Measurements from ENCODE around the gene GPLD1.
"Not testable (repeated sequence)": the region's sequence is repeated elsewhere in the genome, so short reads cannot be mapped to it uniquely, and the experiment has no call there.

GPLD1 gene

GRCh38 chr6:24453921-24454320 is 35.5 kb downstream of the GPLD1 start:
- no peak for DNase-seq

- DNase-seq = no peak
These were observed 37.6 kb downstream of the GPLD1 start for GRCh38 chr6:24451581-24452388.

GRCh38 chr6:24448828-24449525 is 40.4 kb downstream of the GPLD1 start:
- DNase-seq = no peak

- no peak for DNase-seq
These were observed 41.0 kb downstream of the GPLD1 start for GRCh38 chr6:24448396-24448795.

GRCh38 chr6:24446670-24447069 is 42.7 kb downstream of the GPLD1 start:
- no peak for DNase-seq

- DNase-seq = no peak
These were observed 43.7 kb downstream of the GPLD1 start for GRCh38 chr6:24445704-24446103.

GRCh38 chr6:24444588-24444987 is 44.8 kb downstream of the GPLD1 start:
- no peak for DNase-seq

GRCh38 chr6:24441599-24441904 is 47.8 kb downstream of the GPLD1 start:
- no peak for DNase-seq

GRCh38 chr6:24440897-24441598 is 48.3 kb downstream of the GPLD1 start:
- no peak for DNase-seq

GRCh38 chr6:24439858-24440539 is 49.4 kb downstream of the GPLD1 start:
- no peak for DNase-seq

- DNase-seq = no peak
These were observed 52.4 kb downstream of the GPLD1 start for GRCh38 chr6:24436979-24437378.

- DNase-seq = no peak
These were observed 56.8 kb downstream of the GPLD1 start for GRCh38 chr6:24432611-24433010.

- DNase-seq = no peak
These were observed 58.3 kb downstream of the GPLD1 start for GRCh38 chr6:24431045-24431451.

- no peak for DNase-seq
These were observed 59.3 kb downstream of the GPLD1 start for GRCh38 chr6:24430086-24430485.

- DNase-seq = no peak
These were observed 60.2 kb downstream of the GPLD1 start for GRCh38 chr6:24429146-24429545.

GRCh38 chr6:24428615-24429014 is 60.8 kb downstream of the GPLD1 start:
- no peak for DNase-seq

GRCh38 chr6:24426729-24427446 is 62.5 kb downstream of the GPLD1 start:
- no peak for DNase-seq

- DNase-seq = no peak
These were observed 64.3 kb downstream of the GPLD1 start for GRCh38 chr6:24425091-24425490.

GRCh38 chr6:24419526-24419925 is 69.9 kb downstream of the GPLD1 start:
- DNase-seq = no peak

GRCh38 chr6:24415753-24416152 is 73.6 kb downstream of the GPLD1 start:
- DNase-seq = no peak

- DNase-seq = not testable (repeated sequence)
These were observed 74.8 kb downstream of the GPLD1 start for GRCh38 chr6:24414531-24414930.

GRCh38 chr6:24412294-24412693 is 77.1 kb downstream of the GPLD1 start:
- DNase-seq = no peak

- no peak for DNase-seq
These were observed 78.8 kb downstream of the GPLD1 start for GRCh38 chr6:24410622-24411021.
